Left hindlimb (tissue), 1 donor: ENCODE data around the gene ZBTB48.
"Not testable (repeated sequence)": the region's sequence is repeated elsewhere in the genome, so short reads cannot be mapped to it uniquely, and the experiment has no call there.

Experiments
- DNase-seq: peaks from one replicate; pipeline ENCODE4 v3.0.0-alpha.2; 2018

Gene ZBTB48

GRCh38 chr1:6592865-6593593 lies 13.2 kb downstream of the ZBTB48 start:
- DNase-seq: no peak

GRCh38 chr1:6593810-6594209 lies 14.0 kb downstream of the ZBTB48 start:
- DNase-seq: no peak

- DNase-seq: no peak
Observed at GRCh38 chr1:6594977-6595740, 15.4 kb downstream of the ZBTB48 start.

- DNase-seq: no peak
Observed at GRCh38 chr1:6596351-6596750, 16.6 kb downstream of the ZBTB48 start.

GRCh38 chr1:6596886-6597776 lies 17.3 kb downstream of the ZBTB48 start:
- no peak for DNase-seq

- no peak for DNase-seq
Observed at GRCh38 chr1:6597777-6598131, 18.0 kb downstream of the ZBTB48 start.

- DNase-seq: no peak
Observed at GRCh38 chr1:6599141-6599975, 19.6 kb downstream of the ZBTB48 start.

- not testable (repeated sequence) for DNase-seq
Observed at GRCh38 chr1:6599991-6600390, 20.2 kb downstream of the ZBTB48 start.

- DNase-seq: no peak
Observed at GRCh38 chr1:6600410-6601048, 20.7 kb downstream of the ZBTB48 start.

- peak; percentile 72 for DNase-seq
Observed at GRCh38 chr1:6601049-6601922, 21.5 kb downstream of the ZBTB48 start.

GRCh38 chr1:6601923-6602668 lies 22.3 kb downstream of the ZBTB48 start:
- DNase-seq: no peak

- DNase-seq: peak; percentile 92
Observed at GRCh38 chr1:6602669-6603237, 23.0 kb downstream of the ZBTB48 start, which contains the start of gene KLHL21. TSS of gene KLHL21 (minus strand) at chr1:6602869. CDS start at chr1:6602817, 52 bp downstream.

GRCh38 chr1:6603238-6603914 lies 23.6 kb downstream of the ZBTB48 start:
- DNase-seq: peak; percentile 88

GRCh38 chr1:6603915-6604558 lies 24.2 kb downstream of the ZBTB48 start:
- peak; percentile 82 for DNase-seq

GRCh38 chr1:6612641-6613360 lies 33.0 kb downstream of the ZBTB48 start:
- DNase-seq: peak; percentile 61

- peak; percentile 100 for DNase-seq
Observed at GRCh38 chr1:6613361-6614018, 33.7 kb downstream of the ZBTB48 start, which contains the start of gene PHF13. TSS of gene PHF13 (plus strand) at chr1:6613731. CDS start at chr1:6614067, 336 bp downstream.
